GM12892 (cell line): ENCODE measurements around the gene CADPS.

Experiments
- DNase-seq: peaks from one replicate; pipeline ENCODE4 v3.0.0; 2011; ENCODE audit not compliant: insufficient read length
- FAIRE-seq: peaks from 2 replicates; lab custom pipeline; 2011; peaks lifted over from hg19 to GRCh38; lab: Jason Lieb, UNC
- POLR2A ChIP-seq: IDR thresholded peaks from 2 replicates; pipeline ENCODE4 v1.6.1; 2011; ENCODE audit warnings: low read depth, low read length, control low read depth
- POLR2AphosphoS5 ChIP-seq: IDR thresholded peaks from 2 replicates; pipeline ENCODE4 v1.6.1; 2011; ENCODE audit warnings: low read depth, low read length, control low read depth
- TAF1 ChIP-seq: IDR thresholded peaks from 2 replicates; pipeline ENCODE4 v1.6.1; 2011; ENCODE audit warnings: low read depth, mild to moderate bottlenecking, control low read depth, low read length, borderline replicate concordance

The CADPS gene

DNA sequence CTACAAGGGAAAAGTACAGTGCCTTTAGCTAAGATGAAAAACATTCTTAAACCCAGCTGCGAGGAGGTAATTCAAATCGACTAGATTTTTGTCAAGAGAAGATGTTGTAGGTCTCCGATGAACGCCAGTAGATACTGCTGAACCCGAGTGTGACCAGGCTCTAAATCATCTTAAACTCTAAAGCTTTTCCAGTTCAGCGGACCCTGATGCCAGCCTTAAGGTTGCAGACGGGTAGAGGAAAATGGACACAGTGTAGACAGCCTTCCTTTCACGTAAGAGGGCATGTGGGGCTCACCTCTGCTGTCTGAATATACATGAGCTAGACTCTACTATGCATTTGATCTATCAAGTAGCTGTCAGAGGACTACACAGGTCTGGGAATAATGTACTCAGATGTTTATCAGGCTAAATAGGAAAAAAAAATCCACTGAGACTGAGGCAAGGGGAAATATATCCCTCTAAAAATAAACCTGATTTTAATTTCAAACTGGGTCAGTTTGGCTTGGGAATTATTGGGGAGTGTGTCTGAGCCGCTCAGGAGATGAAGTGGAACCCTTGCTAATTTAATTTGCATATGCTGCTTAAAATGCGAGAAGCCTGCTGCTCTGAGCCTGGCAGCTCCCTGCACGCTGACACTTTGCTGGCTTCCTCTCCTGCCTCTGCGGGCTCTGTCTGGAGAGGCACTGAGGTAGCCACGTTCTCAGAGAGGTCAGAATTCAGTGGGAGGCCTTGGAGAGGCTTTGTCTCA, 151.9 kb downstream of the CADPS start:
- FAIRE-seq (no peak), DNase-seq (no peak)
- TF ChIP-seq POLR2AphosphoS5 (no peak), POLR2A (no peak), TAF1 (no peak)

DNA sequence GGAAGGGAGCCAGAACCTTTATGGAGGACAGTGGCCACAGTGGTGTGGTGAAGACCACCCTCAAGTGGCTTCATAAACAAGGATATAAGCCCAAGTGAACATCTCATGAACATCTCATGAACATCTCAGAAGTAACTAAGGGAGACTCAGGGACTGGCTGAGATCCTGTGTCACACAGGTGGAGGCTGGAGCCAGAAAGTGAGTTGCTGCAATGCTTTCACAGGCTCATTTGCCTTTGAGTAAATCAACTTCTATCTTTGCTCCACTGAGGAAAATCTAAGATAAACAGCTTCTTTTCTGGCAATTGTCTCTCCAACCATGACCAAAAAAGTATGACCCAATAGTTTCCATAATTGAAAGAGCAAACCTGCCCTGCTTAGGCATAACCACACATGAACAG, 152.9 kb downstream of the CADPS start:
- FAIRE-seq (no peak), DNase-seq (no peak)
- TF ChIP-seq POLR2A (no peak), TAF1 (no peak), POLR2AphosphoS5 (no peak)

DNA sequence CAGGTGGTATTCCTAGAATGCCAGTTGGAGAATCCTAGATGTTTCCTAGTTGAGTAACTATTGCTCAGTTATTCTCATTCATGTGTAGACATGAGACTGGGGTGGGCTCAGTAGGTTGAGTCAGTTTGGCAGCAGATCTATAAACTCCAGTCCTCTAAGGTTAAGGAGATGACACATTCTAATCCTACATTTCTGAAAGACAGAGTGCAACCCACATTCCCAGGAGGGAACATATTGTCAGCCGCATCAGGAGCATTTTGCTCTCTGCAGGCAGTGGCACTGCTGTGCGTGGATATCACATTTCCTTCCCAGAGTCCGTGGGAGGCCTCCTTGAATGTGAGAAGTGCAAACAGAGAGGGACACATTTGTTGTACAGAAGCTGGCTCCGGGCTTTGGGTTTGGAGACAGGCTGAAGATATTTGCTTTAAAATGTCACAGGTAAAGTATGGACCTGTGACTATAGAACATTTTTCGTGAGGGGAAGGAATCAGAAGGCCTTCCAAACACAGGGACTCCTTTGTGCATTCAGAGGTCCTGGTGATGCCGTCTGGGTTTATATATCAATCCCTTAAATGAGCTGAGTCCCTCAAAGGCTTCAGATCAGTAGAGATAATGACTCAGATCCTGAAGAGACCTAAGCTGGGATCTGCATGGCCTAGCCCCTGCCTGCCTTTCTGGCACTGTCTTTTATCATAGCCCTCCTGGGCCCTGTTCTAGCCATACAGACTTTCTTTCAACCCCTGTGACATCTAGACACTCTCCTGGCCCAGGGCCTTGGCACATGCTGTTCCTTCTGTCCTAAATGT, 156.5 kb downstream of the CADPS start:
- FAIRE-seq (no peak), DNase-seq (no peak)
- TF ChIP-seq POLR2A (no peak), TAF1 (no peak), POLR2AphosphoS5 (no peak)

DNA sequence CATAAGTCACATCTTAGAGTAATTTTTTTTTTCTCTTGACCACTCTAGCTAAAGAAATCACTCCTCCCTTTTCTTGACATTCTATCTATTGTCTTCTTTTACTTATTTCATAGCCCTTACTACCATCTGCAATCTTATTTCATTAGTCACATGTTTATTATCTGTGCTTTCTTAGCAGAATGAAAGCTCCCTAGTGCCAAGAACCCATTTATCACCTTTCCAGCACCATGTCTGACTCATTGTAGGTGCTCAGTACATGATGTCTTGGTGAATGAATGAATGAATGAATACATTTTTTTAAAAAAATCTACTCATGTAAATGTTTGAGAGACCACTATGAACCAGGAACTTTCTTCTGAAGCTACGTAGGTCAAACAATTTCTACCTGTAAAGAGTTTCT, 157.2 kb downstream of the CADPS start:
- DNase-seq (no peak), FAIRE-seq (no peak)
- no peak for TF ChIP-seq TAF1

DNA sequence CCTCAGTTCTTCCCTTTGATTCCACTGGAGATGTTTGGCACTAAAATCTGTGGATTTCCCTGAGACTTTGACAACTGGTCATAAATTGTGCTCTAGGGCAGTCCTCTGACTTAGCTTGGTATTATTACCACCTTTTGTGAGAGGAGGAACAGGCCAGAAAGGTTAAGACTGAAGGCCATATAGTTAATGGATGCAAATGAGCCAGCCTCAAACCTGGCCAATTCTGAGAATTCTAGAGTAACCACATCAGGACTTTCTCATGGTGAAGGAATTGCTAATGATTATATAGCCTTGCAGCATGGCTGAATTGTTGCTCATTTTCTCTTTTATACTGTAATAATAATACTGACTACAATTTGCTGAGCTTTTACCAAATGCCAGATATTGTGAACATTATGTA, 162.5 kb downstream of the CADPS start:
- no peak for FAIRE-seq
- no peak for DNase-seq
- no peak for TF ChIP-seq TAF1
- TF ChIP-seq POLR2AphosphoS5: no peak
- no peak for TF ChIP-seq POLR2A

DNA sequence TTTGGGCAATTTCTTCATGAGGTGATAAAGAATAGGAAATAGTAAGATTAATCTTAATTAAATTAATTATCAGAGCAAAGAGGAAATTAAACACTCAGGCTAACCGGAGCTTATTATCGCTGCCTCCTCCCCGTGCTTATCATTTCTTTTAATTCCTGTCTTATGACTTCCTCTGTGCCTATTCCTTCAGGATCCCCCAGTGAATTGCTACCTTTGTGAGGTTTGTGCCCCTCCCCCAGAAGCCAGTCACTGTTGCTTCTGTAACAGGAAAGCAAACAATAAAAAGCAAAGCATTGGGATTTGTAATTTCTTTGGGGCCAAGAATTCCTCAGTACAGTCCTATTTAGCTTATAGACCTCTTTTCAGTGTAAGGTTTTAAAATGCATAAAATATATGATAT, 164.5 kb downstream of the CADPS start:
- DNase-seq (no peak), FAIRE-seq (no peak)
- no peak for TF ChIP-seq TAF1
- no peak for TF ChIP-seq POLR2AphosphoS5
- TF ChIP-seq POLR2A: no peak

DNA sequence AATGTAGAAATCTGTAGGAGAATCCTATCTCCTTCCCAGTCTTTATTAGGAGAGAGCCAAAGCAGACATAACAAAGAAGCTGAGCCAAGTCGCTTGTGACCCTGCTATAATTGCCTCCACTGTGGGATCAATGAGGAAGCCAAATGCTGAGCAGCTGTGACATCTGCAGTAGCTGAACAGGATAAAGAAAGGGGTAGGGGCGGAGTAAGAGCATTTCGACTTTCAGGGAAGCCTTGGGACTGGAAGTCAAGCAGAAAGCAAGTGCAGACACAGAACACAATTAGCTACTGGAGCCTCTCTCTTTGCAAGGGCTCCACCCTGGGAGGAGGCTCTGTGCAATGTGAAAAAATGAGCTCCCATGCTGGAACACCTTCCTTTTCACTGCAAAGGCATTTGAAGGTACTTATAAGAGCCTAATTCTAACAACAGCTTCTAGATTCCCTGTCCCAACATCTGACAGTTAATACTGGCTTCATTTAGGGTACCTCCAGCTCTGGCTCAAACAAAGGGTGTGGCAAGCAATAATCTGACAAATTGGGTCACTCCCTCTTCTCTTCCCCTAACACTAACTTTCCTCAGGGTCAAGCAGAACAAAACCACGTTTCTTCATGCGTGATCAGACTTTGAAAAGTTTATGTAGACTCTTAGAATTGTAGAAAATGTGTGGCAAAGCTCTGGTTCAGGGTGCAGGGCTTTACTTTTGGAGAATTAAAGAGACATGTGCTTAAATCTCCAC, 166.4 kb downstream of the CADPS start:
- TF ChIP-seq POLR2AphosphoS5 (no peak), TAF1 (no peak), POLR2A (no peak)
- DNase-seq (no peak), FAIRE-seq (no peak)

DNA sequence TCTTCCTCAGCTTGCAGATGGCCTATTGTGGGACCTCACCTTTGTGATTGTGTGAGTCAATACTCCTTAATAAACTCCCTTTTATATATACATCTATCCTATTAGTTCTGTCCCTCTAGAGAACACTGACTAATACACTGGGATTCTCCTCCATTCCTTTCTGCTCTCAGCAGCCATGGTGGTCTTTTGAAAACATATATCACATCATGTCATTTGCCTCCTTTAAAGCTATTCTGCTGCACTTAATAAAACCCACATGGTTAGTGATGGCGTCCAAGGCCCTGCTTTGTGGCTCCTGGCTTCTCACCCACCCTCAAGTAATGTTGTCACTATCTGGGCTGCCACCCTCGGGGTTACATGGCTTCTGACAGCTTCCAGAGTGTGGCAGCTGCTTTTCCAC, 169.5 kb downstream of the CADPS start:
- TF ChIP-seq POLR2A (no peak), POLR2AphosphoS5 (no peak), TAF1 (no peak)
- FAIRE-seq: no peak

DNA sequence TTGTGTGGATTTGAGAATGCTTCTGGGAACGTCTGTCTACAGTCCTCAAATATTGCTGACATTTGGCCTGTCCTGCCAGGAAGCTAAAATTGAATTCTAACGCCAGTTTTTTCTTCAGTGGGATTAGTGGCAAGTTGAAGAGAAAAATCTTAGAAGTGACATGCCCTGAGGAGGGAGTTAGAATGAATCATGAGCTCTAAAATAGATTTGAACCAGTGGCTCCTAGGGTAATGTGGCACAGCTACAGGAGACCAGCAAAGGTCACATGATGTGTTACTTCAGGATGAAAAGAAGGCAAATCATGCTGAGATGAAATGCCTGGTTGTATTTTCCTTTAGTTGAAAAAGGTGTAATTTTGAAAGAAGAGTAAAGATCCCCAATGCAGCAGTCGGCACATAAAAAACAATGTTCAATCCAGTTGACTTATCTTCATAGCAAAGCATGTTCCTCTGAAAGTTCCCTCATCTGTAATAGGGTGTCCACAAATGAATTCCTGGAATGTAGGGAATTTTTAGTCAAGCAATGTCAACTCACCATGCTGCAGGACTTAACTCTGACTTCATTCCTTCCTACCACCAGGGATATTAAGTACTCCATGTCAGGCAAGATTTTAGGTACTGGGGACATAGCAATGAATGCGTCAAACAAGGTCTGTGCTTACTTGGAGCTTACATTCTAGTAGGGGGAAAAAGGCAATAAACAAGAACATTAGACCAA, 171.6 kb downstream of the CADPS start:
- FAIRE-seq (no peak), DNase-seq (no peak)
- TF ChIP-seq POLR2AphosphoS5 (no peak), POLR2A (no peak), TAF1 (no peak)

More for the DNA sequence above, 169.5 kb downstream of the CADPS start:
- DNase-seq: no peak

DNA sequence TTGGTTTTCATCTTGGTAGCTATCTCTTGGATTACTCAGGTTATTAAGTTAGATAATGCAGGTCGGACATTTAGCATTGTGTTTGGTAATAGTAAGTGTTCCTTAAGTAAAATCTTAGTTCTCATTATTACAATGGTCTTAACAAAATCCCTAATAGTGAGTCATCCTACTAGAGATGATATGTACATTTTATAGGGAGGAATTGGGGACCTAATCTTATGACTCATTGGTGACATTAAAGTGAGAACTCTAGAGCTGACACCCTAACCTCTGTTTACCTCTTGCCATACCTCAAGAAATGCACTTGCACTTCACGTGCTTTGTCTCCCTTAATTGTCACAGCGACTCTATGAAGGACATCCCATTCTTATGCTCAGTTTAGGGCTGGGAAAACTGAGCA, 174.9 kb downstream of the CADPS start:
- DNase-seq: no peak
- FAIRE-seq: no peak
- TF ChIP-seq TAF1 (no peak), POLR2AphosphoS5 (no peak), POLR2A (no peak)

DNA sequence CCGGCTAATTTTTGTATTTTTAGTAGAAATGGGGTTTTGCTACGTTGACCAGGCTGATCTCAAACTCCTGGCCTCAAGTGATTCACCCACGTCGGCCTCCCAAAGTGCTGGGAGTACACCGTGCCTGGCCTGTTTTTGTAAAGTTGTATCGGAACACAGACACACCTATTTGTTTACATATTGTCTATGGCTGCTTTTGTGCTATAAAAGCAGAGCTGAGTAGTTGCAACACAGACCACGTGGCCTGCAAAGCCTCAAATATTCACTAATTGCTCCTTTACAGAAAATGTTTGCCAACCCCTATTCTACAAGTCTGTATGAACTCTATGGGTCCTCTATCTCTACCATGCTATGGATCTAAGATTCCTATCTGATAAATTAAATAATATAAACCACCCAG, 175.5 kb downstream of the CADPS start:
- TF ChIP-seq POLR2A (no peak), POLR2AphosphoS5 (no peak), TAF1 (no peak)
- no peak for DNase-seq
- no peak for FAIRE-seq

DNA sequence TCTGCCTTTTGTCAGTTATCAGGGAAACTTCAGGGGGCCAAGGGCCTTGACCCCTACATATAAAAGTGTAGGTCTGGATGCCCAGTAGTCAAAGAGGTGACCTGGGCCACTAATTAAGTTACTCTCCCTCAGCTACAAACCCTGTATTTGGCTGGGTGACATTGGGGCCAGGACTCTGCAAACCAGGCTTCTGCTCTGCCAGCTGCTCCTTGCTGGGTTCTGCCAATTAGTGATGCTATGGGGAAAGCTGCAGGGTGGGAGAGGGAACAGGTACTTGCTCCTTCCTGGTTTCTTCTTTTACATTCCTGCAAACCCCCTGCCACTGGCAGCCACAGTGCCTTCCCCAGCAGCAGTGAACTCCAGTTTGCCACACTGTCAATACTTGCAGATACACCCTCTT, 179.2 kb downstream of the CADPS start:
- FAIRE-seq (no peak), DNase-seq (no peak)
- TF ChIP-seq POLR2AphosphoS5 (no peak), POLR2A (no peak), TAF1 (no peak)
